GM19438 (cell line): ENCODE results near the gene KLHL18.
"Not testable (repeated sequence)": the region's sequence is repeated elsewhere in the genome, so short reads cannot be mapped to it uniquely, and the experiment has no call there.

ENCODE experiments used
- ATAC-seq: cut with Tn5 transposase; IDR thresholded peaks from one replicate; pipeline ENCODE4 v1.9.1; 2021; ENCODE audit warnings: low read depth; ENCODE audit not compliant: unreplicated experiment

Gene KLHL18

DNA sequence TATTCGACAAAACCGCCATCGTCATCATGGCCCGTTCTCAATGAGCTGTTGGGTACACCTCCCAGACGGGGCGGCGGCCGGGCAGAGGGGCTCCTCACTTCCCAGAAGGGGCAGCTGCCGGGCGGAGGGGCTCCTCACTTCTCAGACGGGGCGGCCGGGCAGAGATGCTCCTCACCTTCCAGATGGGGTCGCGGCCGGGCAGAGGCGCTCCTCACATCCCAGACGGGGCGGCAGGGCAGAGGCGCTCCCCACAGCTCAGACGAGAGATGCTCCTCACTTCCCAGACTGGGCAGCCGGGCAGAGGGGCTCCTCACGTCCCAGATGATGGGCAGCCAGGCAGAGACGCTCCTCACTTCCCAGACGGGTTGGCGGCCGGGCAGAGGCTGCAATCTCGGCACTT is 26.5 kb downstream of the KLHL18 start:
- not testable (repeated sequence) for ATAC-seq

DNA sequence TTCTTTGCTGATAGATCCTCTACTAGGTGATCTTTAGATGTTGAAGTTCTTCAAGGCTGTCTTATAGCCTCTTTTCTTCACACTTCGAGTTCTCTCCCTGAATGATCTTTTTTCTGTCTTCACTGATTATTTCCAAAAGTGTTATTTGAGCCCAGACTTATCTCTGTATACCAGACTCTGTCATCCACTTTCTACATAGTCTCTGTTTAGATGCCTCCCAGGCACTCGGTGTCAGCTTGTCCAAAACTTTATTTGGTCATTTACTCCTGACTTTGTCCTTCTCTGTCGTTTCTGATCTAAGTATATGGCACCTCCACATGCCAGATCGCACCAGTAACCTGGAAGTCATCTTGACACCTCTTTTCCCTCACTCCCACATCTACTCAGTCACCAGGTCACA is 27.6 kb downstream of the KLHL18 start:
- no peak for ATAC-seq

DNA sequence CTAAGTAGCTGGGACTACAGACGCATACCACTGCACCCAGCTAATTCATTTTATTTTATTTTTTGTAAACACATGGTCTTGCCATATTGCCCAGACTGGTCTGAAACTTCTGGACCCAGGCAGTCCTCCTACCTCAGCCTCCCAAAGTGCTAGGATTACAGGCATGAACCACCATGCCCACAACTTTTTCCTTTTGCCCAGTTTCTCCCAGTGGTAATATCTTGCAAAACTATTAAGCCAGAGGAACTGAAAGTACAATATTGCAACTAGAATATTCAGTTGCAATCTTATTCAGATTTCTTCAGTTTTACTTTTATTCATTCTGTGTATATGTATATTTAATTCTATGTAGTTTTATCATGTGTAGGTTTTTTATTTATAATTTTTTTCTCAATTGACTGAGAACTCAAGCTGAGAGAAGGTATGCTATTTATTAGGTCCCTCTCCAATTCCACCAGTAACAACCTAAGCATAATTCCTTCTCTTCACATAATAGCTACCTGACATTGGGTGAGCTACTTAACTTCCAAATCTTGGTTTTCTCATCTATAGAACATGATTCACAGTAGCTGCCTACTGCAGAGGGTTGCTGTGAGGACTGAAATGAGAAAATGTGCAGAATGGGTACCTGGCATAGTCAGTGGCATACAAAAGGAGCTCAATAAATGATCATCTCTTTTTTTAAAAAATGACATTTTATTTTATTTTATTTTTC is 30.8 kb downstream of the KLHL18 start:
- ATAC-seq = no peak

DNA sequence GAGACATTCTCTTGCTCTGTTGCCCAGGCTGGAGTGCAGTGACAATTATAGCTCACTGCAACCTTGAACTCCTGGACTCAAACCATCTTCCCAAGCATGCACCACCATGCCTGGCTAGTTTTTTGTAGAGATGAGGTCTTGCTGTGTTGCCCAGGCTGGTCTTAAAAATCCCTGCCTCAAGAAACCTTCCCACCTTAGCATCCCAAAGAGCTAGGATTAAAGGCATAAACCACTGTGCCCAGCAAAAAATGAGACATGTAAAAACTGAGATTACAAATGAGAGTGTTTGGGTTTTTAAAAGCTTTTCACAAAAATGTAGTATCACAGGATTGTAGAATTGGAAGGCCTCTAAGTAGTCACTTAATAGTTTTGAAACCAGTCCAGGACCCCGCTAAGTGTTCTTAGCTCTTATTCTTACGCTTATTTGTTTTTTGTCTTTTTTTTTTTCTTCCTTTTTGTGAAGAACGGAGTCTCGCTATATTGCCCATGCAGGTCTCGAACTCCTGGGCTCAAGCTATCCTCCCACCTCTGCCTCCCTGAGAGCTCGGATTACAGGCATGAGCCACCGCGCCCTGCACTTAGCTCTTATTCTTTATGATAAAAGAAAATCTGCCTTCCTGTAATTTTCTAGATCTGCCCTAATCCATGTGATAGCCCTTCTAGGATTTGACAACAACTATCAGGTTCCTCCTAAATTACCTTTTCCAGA is 31.5 kb downstream of the KLHL18 start:
- no peak for ATAC-seq

DNA sequence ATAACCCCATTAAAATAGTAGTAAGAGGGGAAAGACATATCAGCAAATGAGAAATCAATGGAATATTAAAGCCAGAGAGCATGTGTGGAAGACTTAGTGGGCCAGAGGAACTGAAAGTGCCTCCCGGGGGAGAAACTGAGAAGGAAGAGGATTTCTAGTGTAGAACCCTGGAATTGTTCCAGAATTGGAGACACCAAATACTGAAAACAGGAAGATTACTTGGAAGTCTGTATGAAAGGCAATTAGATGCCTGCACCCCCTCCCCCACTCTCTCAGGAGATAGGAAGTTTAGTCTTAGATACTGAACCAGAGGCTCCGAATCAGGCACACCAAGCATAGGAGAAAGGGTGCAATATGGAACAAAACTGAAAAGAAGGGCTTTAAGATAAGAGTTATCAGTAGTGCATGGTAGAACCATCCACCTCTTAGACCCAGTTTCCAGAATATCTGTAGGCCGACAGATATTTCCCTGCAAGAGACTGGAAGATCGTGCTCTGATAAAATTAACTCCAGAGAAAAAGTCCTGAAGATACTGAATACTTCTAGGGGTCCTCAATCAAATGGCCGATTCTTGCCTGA is 32.4 kb downstream of the KLHL18 start:
- ATAC-seq = no peak

DNA sequence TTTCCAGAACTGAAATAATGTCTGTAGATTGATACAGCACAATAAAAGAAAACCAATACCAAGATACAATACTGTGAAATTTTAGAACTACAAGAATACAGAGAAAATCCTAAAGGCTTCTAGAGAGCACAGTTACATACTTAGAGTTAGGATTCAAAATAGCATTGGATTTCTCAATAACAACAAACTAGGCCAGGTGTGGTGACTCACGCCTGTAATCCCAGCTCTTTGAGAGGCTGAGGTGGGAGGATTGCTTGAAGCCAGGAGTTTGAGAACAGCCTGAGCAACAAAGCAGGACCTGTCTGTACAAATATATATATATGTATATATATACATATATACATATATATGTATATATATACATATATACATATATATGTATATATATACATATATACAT is 33.4 kb downstream of the KLHL18 start:
- not testable (repeated sequence) for ATAC-seq

DNA sequence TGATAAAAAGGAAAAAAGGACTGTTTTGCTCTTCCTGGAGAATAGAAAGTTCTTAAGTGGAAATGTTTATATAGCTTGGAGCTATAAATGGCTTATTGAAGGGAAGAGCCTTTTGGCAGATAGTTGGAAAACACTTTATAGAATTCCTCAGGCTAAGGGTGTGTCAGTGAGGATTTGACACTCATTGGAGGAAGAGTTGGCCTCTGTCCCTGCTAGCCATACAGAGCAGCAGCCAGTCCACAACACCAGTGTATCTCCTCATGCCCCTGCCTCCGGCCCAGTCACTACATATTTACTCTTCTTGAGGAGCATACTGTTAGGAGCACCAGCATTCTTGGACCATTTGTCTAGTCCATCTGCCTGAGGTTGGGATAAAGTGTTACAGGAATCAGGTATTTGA is 36.2 kb downstream of the KLHL18 start:
- no peak for ATAC-seq

DNA sequence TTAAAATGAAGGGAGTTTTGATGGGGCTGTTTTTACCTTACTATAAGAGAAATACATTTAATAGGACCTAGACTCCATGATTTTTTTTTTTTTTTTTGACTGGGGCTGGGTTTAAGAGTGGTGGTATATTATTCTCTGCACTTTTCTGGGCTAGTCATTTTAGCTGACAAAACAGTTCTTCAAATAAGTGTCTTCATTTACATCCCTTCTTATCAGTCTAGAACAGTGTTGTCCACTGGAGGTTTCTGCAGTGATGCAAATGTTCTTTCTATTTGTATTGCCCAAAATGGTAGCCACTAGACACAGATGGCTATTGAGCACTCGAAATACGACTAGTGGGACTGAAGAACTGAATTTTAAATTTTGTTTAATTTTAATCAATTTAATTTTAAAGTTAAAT is 37.2 kb downstream of the KLHL18 start:
- no peak for ATAC-seq

DNA sequence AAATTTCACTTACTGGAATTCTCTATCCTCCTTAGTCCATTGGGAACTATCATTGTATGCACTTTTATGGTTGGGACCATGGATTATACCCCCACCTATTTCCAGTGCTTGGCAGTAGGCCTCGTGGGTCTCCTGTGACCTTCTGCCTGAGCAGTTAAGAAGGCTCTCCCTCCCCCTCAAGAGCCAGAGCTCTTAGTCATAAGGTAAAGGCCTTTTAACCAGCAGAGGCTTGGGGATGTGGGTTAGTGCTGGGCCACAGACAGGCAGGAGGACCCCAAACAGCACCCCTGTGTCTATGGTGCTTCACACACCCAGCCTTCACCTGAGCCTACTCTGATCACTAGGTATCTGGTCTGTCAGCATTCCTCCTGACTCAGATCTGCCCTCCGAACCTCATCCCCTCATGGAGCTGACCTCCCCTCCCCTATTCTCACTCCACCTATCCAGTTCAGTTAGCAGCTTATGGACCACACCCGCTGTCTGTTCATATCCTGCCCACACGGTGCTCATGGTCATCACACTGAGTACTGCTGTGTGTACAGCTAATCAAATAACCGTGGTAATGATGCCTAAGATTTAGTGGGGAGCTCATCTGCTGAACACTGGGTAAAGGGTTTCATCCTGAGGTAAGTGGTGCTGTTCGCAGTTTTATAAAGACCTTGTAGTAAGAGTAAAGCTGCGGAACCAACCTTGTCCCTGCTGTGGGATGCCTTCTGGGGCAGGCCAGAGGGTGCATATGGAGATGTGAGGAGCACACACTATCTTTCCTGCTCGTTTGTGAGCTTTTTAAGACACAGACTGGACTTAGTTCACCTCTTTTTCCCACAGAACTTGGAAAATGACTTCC is 40.9 kb downstream of the KLHL18 start:
- ATAC-seq = no peak

DNA sequence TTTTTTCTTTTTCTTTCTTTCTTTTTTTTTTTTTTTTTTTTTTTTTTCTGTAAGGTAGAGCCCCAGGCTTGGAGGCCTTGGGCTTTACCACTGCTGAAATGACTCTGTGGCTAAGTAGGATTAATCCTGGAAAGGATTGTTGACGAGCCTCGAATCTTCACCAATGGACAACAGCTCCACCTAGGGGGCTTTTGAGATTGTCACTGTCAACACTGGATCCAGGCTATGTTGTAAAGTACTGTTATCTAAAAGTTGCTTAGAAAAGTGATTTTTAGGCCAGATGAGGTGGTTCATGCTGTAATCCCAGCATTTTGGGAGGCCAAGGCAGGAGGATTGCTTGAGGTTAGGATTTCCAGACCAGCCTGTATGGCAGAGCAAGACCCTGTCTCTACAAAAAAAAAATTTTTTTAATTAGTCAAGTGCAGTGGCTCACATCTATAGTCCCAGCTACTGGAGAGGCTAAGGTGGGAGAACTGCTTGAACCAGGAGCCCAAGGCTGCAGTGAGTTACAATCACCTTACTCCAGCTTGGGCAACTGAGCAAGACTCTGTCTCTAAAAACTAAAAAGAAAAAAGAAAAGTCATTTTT is 41.6 kb downstream of the KLHL18 start:
- no peak for ATAC-seq

DNA sequence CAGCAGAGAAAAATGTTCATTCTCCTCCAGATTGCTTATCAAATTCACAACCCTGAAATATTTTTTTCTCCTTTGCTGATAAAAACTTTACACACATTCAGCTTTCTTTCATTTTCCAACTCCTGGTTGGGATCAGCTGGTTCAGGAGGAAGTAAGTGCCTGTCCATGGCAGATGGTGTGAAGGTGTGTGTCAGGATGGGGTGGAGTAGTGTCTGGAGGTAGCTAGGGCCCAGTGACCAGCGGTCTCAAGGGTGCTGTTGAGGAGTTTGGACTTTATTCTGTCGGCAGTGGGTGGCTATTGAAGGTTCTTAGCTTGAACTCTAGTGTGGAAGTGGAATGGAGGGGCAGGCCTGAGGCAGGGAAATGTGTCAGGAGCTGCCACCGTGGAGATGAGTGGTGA is 51.2 kb downstream of the KLHL18 start:
- ATAC-seq = no peak

DNA sequence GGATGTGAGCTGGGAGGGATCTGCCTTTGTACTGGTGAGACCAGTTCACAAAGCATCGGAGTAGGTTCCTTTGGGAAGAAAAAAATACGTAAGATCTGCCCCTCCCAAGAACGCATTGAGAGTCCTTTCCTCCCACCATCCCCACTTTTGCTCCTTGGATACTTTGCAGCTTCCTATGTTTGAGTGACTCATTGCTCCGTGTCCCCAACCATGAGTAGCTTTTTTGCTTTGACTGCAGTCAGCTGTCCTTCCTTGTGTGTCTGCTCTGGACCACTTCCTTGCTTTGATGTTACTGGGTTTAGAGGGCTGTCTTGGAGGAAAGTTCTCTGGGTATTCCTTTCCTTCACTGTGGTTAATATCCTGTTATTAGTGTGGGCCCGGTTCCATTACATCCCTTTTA is 54.9 kb downstream of the KLHL18 start:
- ATAC-seq = no peak

DNA sequence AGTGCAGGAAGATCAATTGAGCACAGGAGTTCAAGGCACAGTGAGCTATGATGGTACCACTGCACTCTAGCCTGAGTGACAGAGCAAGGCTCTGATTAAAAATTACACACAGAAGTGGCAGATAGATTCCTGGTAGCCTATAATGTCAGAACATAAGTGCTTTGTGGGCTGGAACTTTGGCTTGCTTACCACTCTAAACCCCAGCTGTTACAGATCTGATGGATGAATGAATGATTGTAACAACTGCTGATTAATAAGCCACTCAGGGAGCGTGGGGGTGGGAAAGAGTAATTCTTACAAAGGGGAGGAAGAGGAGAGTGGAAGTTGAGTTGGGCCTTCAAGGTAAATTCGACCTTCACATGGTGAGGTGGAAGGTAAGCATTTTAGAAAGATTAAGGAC is 57.2 kb downstream of the KLHL18 start:
- no peak for ATAC-seq

DNA sequence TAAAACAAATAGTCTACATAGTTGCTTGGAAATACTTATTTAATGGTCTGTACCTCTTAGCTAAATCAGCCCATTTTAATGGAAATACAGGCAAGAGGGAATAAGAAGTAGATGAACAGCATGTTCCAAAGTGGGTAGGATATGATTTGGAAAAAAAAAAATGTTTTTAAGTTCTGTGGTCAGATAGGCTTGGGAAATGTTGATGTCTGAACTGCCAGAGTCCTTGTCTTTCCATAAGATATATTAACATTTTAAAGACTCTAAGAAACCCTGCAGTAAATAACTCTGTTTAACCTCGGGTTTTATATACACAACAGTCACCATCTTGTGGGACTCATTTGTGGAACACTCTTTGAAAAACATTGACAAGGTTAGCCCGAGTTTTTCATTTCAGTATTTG is 58.1 kb downstream of the KLHL18 start:
- no peak for ATAC-seq

DNA sequence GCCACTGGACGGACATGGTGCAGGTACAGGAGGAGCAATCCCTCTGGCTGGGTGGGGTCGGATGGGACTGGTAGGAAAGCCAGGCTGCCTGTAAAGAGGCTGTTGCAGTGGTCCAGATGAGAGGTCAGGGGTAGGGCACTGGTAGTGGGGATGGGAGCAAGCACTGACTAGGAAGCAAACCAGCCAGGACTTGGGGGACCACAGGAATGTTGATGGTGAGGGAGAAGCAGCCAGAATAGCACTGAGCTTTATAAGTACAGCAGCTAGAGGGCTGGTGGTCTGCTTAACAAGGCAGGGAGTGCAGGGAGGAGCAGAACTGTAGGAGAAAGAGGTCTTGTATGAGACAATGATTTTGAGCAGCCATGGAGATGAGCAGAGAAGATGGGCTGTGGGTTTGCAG is 59.4 kb downstream of the KLHL18 start:
- ATAC-seq = no peak

DNA sequence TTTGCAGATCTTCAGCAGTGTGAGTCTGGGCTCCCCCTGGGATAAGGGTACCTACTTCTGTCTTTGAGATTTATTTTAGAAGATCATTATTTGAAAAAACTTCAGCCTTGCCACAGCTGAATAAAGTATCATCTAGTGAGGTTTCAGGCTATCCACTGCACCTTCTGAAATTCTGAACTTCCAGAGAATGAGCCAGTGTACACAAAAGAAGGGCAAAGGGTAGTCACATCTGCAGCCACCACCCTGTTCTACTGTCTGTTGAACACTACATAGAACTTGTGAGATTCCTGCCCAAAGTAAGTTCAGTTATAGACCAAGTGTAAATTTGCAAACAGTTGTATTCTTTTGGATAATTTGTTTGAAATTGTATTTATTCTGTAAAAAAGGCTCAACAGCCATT is 60.1 kb downstream of the KLHL18 start:
- ATAC-seq = no peak

DNA sequence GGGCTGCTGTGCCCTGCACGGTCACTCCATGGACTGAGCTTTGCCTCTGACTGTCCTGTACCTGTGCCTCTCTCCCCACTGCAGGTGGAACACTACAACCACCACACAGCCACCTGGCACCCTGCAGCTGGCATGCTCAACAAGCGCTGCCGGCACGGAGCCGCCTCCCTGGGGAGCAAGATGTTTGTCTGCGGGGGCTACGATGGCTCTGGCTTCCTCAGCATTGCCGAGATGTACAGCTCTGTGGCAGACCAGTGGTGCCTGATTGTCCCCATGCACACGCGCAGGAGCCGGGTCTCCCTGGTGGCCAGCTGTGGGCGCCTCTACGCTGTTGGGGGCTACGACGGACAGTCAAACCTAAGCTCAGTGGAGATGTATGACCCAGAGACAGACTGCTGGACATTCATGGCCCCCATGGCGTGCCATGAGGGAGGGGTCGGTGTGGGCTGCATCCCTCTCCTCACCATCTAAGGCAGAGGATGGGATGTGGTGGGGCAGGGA is 60.8 kb downstream of the KLHL18 start:
- no peak for ATAC-seq

DNA sequence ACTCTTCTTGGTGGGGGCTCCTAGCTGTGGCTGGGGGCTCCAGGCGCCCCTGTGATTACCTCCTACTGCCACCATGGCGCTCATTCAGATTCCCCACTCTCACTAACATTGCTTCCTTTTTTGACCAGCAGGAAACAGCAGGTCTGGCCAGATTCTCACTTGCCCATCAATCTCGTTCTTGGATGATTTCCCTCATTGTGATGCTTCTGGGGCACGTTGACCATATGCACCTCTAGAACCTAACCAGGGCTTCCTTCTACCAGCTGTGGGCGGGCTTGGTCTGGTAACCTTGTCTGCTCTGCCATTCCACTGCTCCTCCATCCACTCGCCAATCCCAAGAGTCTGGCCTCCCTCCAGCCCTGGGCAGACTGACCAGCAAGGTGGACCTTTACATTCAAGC is 62.2 kb downstream of the KLHL18 start:
- no peak for ATAC-seq

DNA sequence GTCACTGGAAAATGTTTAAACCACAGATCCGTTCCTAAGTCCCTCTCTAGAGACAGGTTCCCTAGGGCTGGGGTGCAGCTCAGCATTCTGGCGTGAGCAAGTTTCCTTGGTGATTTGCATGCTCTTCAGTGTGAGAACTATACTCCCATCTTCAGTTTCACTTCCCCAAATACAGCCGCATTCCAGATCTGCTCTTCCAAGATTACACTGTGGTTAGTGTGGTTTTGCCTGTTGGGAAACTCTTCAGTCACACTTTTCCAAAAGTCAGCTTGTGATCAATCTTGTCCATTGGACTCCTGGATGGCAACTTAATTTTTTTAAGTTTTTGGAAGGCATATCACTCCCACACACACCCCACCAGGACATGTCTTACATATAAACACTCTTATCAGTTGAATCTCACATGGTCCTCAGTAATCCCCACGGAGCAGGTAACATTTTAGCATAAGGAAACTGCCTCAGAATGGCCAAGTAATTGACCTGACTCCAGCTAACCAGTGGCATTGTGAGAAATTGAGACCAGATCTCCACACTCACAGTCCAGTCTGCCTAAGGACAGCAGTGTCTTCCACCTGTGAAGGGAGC is 64.6 kb downstream of the KLHL18 start:
- ATAC-seq = peak; percentile 85
